Neural progenitor cell (in vitro differentiated cells): Measurements from ENCODE around the gene EEF1AKMT4. TPM values are rescaled to one million over a fixed set of nuclear protein-coding genes. Genes with fewer than 3 reads are reported as not detected.

Experiments used
- DNase-seq: peaks from one replicate; pipeline ENCODE4 v3.0.0-alpha.2; 2016; ENCODE audit warnings: low spot score
- H2AFZ ChIP-seq: fragments of 200-600 bp; sonication (generic); replicated peaks from 2 replicates; pipeline ENCODE4 v1.6.1; 2016; ENCODE audit warnings: antibody characterized with exemption
- H3F3A ChIP-seq: fragments of 200-600 bp; sonication (generic); 2 replicates; pipeline ENCODE4 v1.6.1; 2016; ENCODE audit warnings: antibody characterized with exemption, low read depth
- H3K27ac ChIP-seq: fragments of 200-600 bp; sonication (generic); 2 replicates; pipeline ENCODE4 v1.5.1; 2016; ENCODE audit warnings: mild to moderate bottlenecking
- H3K27me3 ChIP-seq: fragments of 200-600 bp; sonication (generic); 2 replicates; pipeline ENCODE4 v1.6.1; 2016; ENCODE audit warnings: mild to moderate bottlenecking, moderate library complexity
- H3K36me3 ChIP-seq: fragments of 200-600 bp; sonication (generic); 2 replicates; pipeline ENCODE4 v1.5.1; 2016
- H3K4me1 ChIP-seq: fragments of 200-600 bp; sonication (generic); 2 replicates; pipeline ENCODE4 v1.6.1; 2016; ENCODE audit warnings: mixed run types
- H3K4me2 ChIP-seq: fragments of 200-600 bp; sonication (generic); 2 replicates; pipeline ENCODE4 v1.6.1; 2016
- H3K4me3 ChIP-seq: fragments of 200-600 bp; sonication (generic); 2 replicates; pipeline ENCODE4 v1.5.1; 2016
- H3K79me2 ChIP-seq: fragments of 200-600 bp; sonication (generic); 2 replicates; pipeline ENCODE4 v1.6.1; 2016; ENCODE audit warnings: low read depth
- H3K9ac ChIP-seq: fragments of 200-600 bp; sonication (generic); 2 replicates; pipeline ENCODE4 v1.6.1; 2016
- H3K9me3 ChIP-seq: fragments of 200-600 bp; sonication (generic); 2 replicates; pipeline ENCODE4 v1.5.1; 2016; ENCODE audit warnings: low read depth
- H4K20me1 ChIP-seq: fragments of 200-600 bp; sonication (generic); 2 replicates; pipeline ENCODE4 v1.6.1; 2016; ENCODE audit warnings: low read depth
- H3K27ac Mint-ChIP-seq: 3 replicates; pipeline ENCODE4 v1.8.0; 2021; ENCODE audit warnings: mixed read lengths
- H3K27me3 Mint-ChIP-seq: 2 replicates; pipeline ENCODE4 v1.8.0; 2022; ENCODE audit warnings: low read depth, mild to moderate bottlenecking, inconsistent platforms, moderate library complexity, mixed read lengths; ENCODE audit not compliant: insufficient read depth
- H3K36me3 Mint-ChIP-seq: 3 replicates; pipeline ENCODE4 v1.8.0; 2021; ENCODE audit warnings: mixed read lengths
- H3K4me1 Mint-ChIP-seq: 3 replicates; pipeline ENCODE4 v1.8.0; 2021; ENCODE audit warnings: mixed read lengths
- H3K4me3 Mint-ChIP-seq: 3 replicates; pipeline ENCODE4 v1.8.0; 2021; ENCODE audit warnings: mild to moderate bottlenecking, moderate library complexity, mixed read lengths
- H3K9me3 Mint-ChIP-seq: 3 replicates; pipeline ENCODE4 v1.8.0; 2020; ENCODE audit warnings: mixed read lengths
- EZH2 ChIP-seq: fragments of 200-600 bp; sonication (generic); IDR thresholded peaks from 2 replicates; pipeline ENCODE4 v1.6.1; 2017; ENCODE audit warnings: antibody characterized with exemption, mild to moderate bottlenecking, moderate library complexity
- EZH2phosphoT487 ChIP-seq: fragments of 200-600 bp; sonication (generic); IDR thresholded peaks from 2 replicates; pipeline ENCODE4 v1.6.1; 2017; ENCODE audit warnings: antibody characterized with exemption
- total RNA-seq: library from RNA; depleted of rRNA; stranded (reverse); fragments of >200 nt; gene quantifications from 2 replicates; pipeline ENCODE4 v1.2.3, GENCODE V29; 2015; ENCODE audit warnings: low replicate concordance
- TF ChIP-seq, protein P1 (sequence below): fragments of 200-600 bp; sonication (generic); IDR thresholded peaks from 2 replicates; pipeline ENCODE4 v1.5.1; 2017; ENCODE audit warnings: antibody characterized with exemption, mild to moderate bottlenecking

Gene EEF1AKMT4
- total RNA-seq, 1 donor from 2014 or later: 3.7 TPM

GRCh38 chr3:184233127-184233843, 16.2 kb upstream of the EEF1AKMT4 start:
- Mint-ChIP-seq H3K36me3 (no peaks in the 10 kb centered on the region), H3K4me3 (no peak overlapping the region), H3K27me3 (peaks cover 44% of the 10 kb centered on the region), H3K27ac (no peak overlapping the region), H3K9me3 (peaks cover 2% of the 10 kb centered on the region), H3K4me1 (peaks cover 4% of the 10 kb centered on the region)
- DNase-seq: no peak
- no peaks in the 10 kb centered on the region for H3K36me3 ChIP-seq
- H3K4me3 ChIP-seq: no peak overlapping the region
- H3K9ac ChIP-seq: no peak overlapping the region
- no peaks in the 10 kb centered on the region for H3K79me2 ChIP-seq
- H3K9me3 ChIP-seq: no peaks in the 10 kb centered on the region
- H3F3A ChIP-seq: peaks cover 15% of the 10 kb centered on the region
- peaks cover 4% of the 10 kb centered on the region for H3K4me1 ChIP-seq
- H3K4me2 ChIP-seq: no peak overlapping the region
- H4K20me1 ChIP-seq: peaks cover 33% of the 10 kb centered on the region
- peaks cover 64% of the 10 kb centered on the region for H3K27me3 ChIP-seq
- H2AFZ ChIP-seq: no peak overlapping the region
- H3K27ac ChIP-seq: no peak overlapping the region
- TF ChIP-seq, protein P1, sequence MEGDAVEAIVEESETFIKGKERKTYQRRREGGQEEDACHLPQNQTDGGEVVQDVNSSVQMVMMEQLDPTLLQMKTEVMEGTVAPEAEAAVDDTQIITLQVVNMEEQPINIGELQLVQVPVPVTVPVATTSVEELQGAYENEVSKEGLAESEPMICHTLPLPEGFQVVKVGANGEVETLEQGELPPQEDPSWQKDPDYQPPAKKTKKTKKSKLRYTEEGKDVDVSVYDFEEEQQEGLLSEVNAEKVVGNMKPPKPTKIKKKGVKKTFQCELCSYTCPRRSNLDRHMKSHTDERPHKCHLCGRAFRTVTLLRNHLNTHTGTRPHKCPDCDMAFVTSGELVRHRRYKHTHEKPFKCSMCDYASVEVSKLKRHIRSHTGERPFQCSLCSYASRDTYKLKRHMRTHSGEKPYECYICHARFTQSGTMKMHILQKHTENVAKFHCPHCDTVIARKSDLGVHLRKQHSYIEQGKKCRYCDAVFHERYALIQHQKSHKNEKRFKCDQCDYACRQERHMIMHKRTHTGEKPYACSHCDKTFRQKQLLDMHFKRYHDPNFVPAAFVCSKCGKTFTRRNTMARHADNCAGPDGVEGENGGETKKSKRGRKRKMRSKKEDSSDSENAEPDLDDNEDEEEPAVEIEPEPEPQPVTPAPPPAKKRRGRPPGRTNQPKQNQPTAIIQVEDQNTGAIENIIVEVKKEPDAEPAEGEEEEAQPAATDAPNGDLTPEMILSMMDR: no peak
- TF ChIP-seq EZH2 (no peak), EZH2phosphoT487 (no peak)

- H3K9me3 Mint-ChIP-seq: peaks cover 2% of the 10 kb centered on the region
- Histone ChIP-seq H3K4me1 (peaks cover 4% of the 10 kb centered on the region), H3K79me2 (no peaks in the 10 kb centered on the region), H3K27me3 (peaks cover 55% of the 10 kb centered on the region), H3K4me2 (no peak overlapping the region), H2AFZ (no peak overlapping the region), H3K9me3 (no peaks in the 10 kb centered on the region), H3K27ac (no peak overlapping the region), H3K9ac (no peak overlapping the region), H3K4me3 (no peak overlapping the region), H3F3A (peaks cover 7% of the 10 kb centered on the region), H4K20me1 (peaks cover 26% of the 10 kb centered on the region), H3K36me3 (no peaks in the 10 kb centered on the region)
- TF ChIP-seq EZH2phosphoT487 (no peak), EZH2 (no peak)
- TF ChIP-seq, protein P1: no peak
- H3K4me1 Mint-ChIP-seq: peaks cover 4% of the 10 kb centered on the region
- no peaks in the 10 kb centered on the region for H3K36me3 Mint-ChIP-seq
- no peak overlapping the region for H3K27ac Mint-ChIP-seq
- no peak overlapping the region for H3K4me3 Mint-ChIP-seq
- DNase-seq: no peak
- H3K27me3 Mint-ChIP-seq: peaks cover 34% of the 10 kb centered on the region
Observed at GRCh38 chr3:184234224-184234623, 15.2 kb upstream of the EEF1AKMT4 start.

GRCh38 chr3:184234671-184235380, 14.6 kb upstream of the EEF1AKMT4 start:
- H3K27ac ChIP-seq: no peak overlapping the region
- H3K9me3 ChIP-seq: no peaks in the 10 kb centered on the region
- H3K36me3 ChIP-seq: no peaks in the 10 kb centered on the region
- H3F3A ChIP-seq: peaks cover 7% of the 10 kb centered on the region
- Mint-ChIP-seq H3K4me1 (peaks cover 4% of the 10 kb centered on the region), H3K27me3 (peaks cover 33% of the 10 kb centered on the region), H3K36me3 (no peaks in the 10 kb centered on the region), H3K9me3 (peaks cover 2% of the 10 kb centered on the region), H3K27ac (no peak overlapping the region), H3K4me3 (no peak overlapping the region)
- no peak overlapping the region for H3K4me3 ChIP-seq
- no peak overlapping the region for H2AFZ ChIP-seq
- H3K27me3 ChIP-seq: peaks cover 49% of the 10 kb centered on the region
- peaks cover 2% of the 10 kb centered on the region for H3K4me1 ChIP-seq
- TF ChIP-seq EZH2phosphoT487 (no peak), EZH2 (no peak)
- TF ChIP-seq, protein P1: no peak
- H3K9ac ChIP-seq: no peak overlapping the region
- H4K20me1 ChIP-seq: peaks cover 28% of the 10 kb centered on the region
- H3K4me2 ChIP-seq: no peak overlapping the region
- no peak for DNase-seq
- no peaks in the 10 kb centered on the region for H3K79me2 ChIP-seq
